Measurements from ENCODE around the gene PSMD1. TPM values are rescaled to one million over a fixed set of nuclear protein-coding genes. Genes with fewer than 3 reads are reported as not detected.

PSMD1 gene
- total and polyA plus RNA-seq, 2 of the 8 experiments (the other 6 are each of a cell fraction or from before 2014, with no cell fraction given), result 179 to 272 TPM

GRCh38 chr2:231041061-231041689 lies 15.5 kb upstream of the PSMD1 start (continued):
- TF ChIP-seq CHD7 (IDR thresholded peaks at IDR 0.05; ENCODE audit: insufficient replicate concordance, low read length) (no peak), EP300 (IDR thresholded peaks at IDR 0.05; ENCODE audit: borderline replicate concordance in 1 of 2, low read depth in 2 of 2, low read length in 2 of 2) (no peak), POLR2A (IDR thresholded peaks at IDR 0.05; ENCODE audit: control extremely low read depth in 1 of 2, low read depth in 2 of 2, low read length in 2 of 2) (no peak), CREB1 (IDR thresholded peaks at IDR 0.05) (no peak)
